HPDE6-E6E7 (cell line): ENCODE measurements around the gene DDHD1.
"Not testable (repeated sequence)": the region's sequence is repeated elsewhere in the genome, so short reads cannot be mapped to it uniquely, and the experiment has no call there.

Experiments used
- DNase-seq: peaks from one replicate; pipeline ENCODE4 v3.0.0; 2011; ENCODE audit warnings: missing footprints; ENCODE audit errors: extremely low spot score

The DDHD1 gene

DNA sequence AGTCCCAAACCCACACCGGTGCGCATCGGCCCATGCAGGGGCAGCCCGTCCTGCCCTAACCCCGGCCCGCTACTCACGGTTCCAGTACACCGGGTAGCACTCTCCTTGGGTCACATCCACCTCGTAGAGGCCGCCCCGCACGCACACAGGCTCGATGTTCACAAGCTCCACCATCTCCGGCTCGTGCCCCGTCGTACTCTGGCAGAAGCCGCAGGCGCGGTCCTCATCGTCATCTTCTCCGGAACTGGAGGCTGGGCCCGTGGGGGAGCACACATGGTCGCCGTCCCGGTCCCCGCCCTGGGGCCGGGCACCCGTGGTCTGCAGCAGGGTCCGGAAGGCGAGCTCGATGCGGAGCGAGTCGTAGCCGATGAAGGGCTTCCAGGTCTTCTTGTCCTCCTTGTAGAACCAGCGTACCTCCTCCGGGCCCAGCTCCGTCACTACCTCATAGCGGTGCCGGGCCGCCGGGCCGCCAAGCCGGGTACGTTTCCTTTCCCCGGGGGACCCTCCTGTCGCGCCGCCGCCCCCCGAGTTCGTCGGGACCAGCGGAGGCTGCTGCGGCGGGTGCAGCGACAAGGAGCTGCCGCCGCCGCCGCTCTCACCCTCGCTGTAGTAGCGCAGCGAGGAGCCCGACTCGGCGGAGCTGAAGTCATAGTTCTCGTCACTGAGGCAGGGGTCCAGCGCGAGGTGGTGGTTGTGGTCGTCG lies 788 bp downstream of the DDHD1 start:
- peak; percentile 31 for DNase-seq

GRCh38 chr14:53151523-53152183 lies 1.5 kb downstream of the DDHD1 start:
- DNase-seq, result peak; percentile 85

- no peak for DNase-seq
These were observed 3.3 kb downstream of the DDHD1 start for GRCh38 chr14:53149668-53150316.

- no peak for DNase-seq
These were observed 4.5 kb downstream of the DDHD1 start for GRCh38 chr14:53148671-53149070.

GRCh38 chr14:53147893-53148292 lies 5.2 kb downstream of the DDHD1 start:
- no peak for DNase-seq

GRCh38 chr14:53147208-53147607 lies 5.9 kb downstream of the DDHD1 start:
- DNase-seq, result no peak

GRCh38 chr14:53146739-53147138 lies 6.4 kb downstream of the DDHD1 start:
- no peak for DNase-seq

DNA sequence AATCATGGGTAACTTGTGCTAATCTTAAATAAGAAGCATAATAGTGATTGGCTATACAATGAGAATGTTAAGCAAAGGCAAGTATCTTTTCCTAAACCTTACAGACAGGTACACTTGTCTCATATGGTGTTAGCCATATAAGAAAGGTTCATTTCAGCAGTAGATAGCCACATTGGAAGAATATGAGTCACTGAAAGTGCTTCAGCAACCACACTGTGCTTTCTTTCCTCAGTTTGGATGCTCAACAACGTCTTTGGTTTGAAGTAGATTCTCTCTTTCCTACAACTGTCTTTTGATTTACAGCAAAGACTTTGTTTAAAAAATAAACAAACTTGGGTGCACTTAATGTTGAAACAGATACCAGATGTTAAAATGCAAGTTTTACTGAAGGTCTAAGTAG lies 8.9 kb downstream of the DDHD1 start:
- no peak for DNase-seq

- DNase-seq, result no peak
These were observed 12.5 kb downstream of the DDHD1 start for GRCh38 chr14:53140585-53140984.

GRCh38 chr14:53137568-53138203 lies 15.4 kb downstream of the DDHD1 start:
- no peak for DNase-seq

DNA sequence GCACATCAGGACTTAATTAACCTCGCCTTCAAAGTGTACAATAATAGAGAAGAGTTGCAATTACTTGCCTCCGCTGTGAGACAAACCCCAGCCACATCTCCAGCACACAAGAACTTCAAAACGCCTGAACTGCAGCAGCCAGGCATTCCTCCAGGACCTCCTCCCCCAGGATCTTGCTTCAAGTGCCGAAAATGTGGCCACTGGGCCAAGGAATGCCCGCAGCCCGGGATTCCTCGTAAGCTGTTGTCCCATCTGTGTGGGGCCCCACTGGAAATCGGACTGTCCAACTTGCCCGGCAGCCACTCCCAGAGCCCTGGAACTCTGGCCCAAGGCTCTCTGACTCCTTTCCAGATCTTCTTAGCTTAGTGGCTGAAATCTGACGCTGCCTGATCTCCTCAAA lies 22.6 kb downstream of the DDHD1 start:
- not testable (repeated sequence) for DNase-seq

GRCh38 chr14:53128303-53129028 lies 24.7 kb downstream of the DDHD1 start:
- DNase-seq, result no peak

DNA sequence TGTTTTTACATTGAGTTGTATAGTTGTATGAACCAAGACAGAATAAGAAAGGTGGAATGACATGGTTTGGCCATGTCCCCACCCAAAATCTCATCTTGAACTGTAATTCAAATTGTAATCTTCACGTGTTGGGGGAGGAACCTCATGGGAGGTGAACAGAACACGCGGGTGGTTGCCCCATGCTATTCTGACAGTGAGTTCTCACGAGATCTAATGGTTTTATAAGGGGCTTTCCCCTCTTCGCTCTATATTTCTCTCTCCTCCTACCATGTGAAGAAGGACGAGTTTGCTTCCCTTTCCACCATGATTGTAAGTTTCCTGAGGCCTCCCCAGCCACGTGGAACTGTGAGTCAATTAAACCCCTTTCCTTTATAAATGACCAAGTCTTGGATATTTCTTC lies 25.3 kb downstream of the DDHD1 start:
- DNase-seq, result no peak

DNA sequence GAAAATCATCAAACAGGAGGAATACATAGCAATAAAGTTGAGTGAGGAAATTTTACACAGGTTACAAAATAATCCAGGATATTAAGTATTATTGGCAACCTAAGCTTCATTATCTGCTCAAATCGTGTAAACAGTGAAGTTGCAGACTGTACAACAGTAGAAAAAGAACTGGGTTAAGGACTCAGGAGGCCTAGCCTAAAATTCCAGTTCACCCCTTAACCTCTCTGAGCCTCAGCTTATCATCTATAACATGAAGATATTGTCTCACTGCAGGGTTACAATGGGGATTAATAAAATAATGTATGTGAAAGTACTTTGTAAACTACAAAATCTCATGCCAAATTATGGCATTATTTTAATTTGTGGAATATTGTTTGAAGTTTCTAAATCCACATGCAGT lies 26.0 kb downstream of the DDHD1 start:
- DNase-seq, result no peak

DNA sequence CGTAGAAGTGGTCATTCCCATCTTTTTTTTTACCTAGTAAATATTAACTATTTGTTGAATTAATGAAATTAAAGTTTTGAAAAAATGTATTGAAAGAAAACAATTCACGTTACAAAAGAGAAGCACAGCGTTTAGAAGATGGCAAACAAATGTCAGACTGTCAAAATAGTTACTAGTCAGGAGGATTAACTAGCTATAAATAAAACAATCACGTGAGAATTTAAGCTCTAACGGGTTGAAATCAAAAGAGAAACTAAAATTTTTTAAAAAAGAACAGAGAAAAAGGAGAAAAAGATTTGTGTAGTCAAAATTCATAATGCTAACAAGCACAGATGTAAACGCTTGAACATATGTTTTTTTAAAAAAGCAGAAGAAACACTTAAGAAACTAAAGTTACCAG lies 26.4 kb downstream of the DDHD1 start:
- DNase-seq, result no peak

- DNase-seq, result no peak
These were observed 28.3 kb downstream of the DDHD1 start for GRCh38 chr14:53124786-53125185.

GRCh38 chr14:53121419-53121818 lies 31.7 kb downstream of the DDHD1 start:
- not testable (repeated sequence) for DNase-seq

GRCh38 chr14:53117479-53117878 lies 35.6 kb downstream of the DDHD1 start:
- not testable (repeated sequence) for DNase-seq

- no peak for DNase-seq
These were observed 39.1 kb downstream of the DDHD1 start for GRCh38 chr14:53113989-53114388.

DNA sequence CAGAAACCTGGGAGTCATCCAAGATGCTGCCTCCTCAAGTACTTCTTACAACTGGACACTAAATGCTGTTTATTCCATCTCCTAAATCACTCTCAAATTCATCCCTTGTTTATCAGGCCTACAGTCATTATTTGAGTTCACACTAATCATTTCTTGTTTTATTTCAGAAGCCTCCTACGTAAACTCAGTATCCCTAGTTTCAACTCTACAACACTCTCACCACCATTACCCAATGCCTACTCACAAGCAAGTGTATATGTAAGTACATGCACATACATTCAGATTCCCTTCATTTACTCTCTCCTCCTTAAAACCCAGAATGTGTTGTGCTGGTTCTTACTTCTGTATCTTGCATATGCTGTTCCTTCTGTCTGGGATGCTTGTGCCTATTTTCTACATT lies 43.0 kb downstream of the DDHD1 start:
- DNase-seq, result no peak

- no peak for DNase-seq
These were observed 43.8 kb downstream of the DDHD1 start for GRCh38 chr14:53109105-53110041.
